Activated B cell treated with CpG ODN at 0.5 μM for 24 hours (primary cell): ENCODE data around the gene KLF11. TPM values are rescaled to one million over a fixed set of nuclear protein-coding genes. Genes with fewer than 3 reads are reported as not detected.

Source experiments
- ATAC-seq: fragments of 200-7000 bp; cut with Tn5 transposase; one replicate; pipeline ENCODE4 v1.10.0; 2021; ENCODE audit warnings: low read depth, mild to moderate bottlenecking, moderate library complexity
- CTCF ChIA-PET: fragments of 350-600 bp; sonication (Branson Sonifier 250); formaldehyde crosslinking; loops from one replicate; lab custom pipeline; 2021; ENCODE audit warnings: antibody characterized with exemption; lab: Charles Lee
- POLR2A ChIA-PET: fragments of 350-600 bp; sonication (Branson Sonifier 250); formaldehyde crosslinking; loops from one replicate; lab custom pipeline; 2021; ENCODE audit warnings: antibody characterized with exemption; lab: Charles Lee
- DNase-seq: peaks from one replicate; pipeline ENCODE4 v3.0.0; 2022
- H3K27ac Mint-ChIP-seq: one replicate; pipeline ENCODE4 v1.8.0; 2020; ENCODE audit warnings: mixed read lengths
- H3K27me3 Mint-ChIP-seq: one replicate; pipeline ENCODE4 v1.8.0; 2021; ENCODE audit warnings: mixed read lengths
- H3K36me3 Mint-ChIP-seq: one replicate; pipeline ENCODE4 v1.8.0; 2021; ENCODE audit warnings: low read depth, mixed read lengths
- H3K4me1 Mint-ChIP-seq: one replicate; pipeline ENCODE4 v1.8.0; 2021; ENCODE audit warnings: mixed read lengths
- H3K4me3 Mint-ChIP-seq: one replicate; pipeline ENCODE4 v1.8.0; 2020; ENCODE audit warnings: mild to moderate bottlenecking, mixed read lengths
- H3K9me3 Mint-ChIP-seq: one replicate; pipeline ENCODE4 v1.8.0; 2020; ENCODE audit warnings: mixed read lengths
- CTCF ChIP-seq: fragments of 200-600 bp; IDR thresholded peaks from one replicate; pipeline ENCODE4 v1.8.0; 2022; ENCODE audit warnings: antibody characterized with exemption, mild to moderate bottlenecking
- intact Hi-C: fragments of 100-400 bp; cut with micrococcal nuclease; formaldehyde crosslinking; loops from one replicate; pipeline ENCODE4 v1.15.1; 2024
- total RNA-seq: library from RNA; stranded (reverse); gene quantifications from 2 replicates; pipeline ENCODE4 v1.2.3, GENCODE V29; 2022

KLF11 gene
- total RNA-seq, 1 donor from 2014 or later = 10.2 TPM

GRCh38 chr2:10032746-10033105 is 10.6 kb upstream of the KLF11 start:
- ATAC-seq (no peak), DNase-seq (no peak)
- H3K27me3 Mint-ChIP-seq = no peaks in the 10 kb centered on the region
- POLR2A ChIA-PET = no interaction called here
- CTCF ChIA-PET = interaction anchor here (1.3 kb wide), 1 partner anchor 47 kb away, joined by 3 read pairs; no protein-coding TSS in a partner anchor
- no peak overlapping the region for H3K4me3 Mint-ChIP-seq
- H3K36me3 Mint-ChIP-seq = no peaks in the 10 kb centered on the region
- no peaks in the 10 kb centered on the region for H3K9me3 Mint-ChIP-seq
- peaks cover 63% of the 10 kb centered on the region for H3K4me1 Mint-ChIP-seq
- intact Hi-C loops = no loop called here
- TF ChIP-seq CTCF = no peak
- no peak overlapping the region for H3K27ac Mint-ChIP-seq

- Mint-ChIP-seq H3K9me3 (no peaks in the 10 kb centered on the region), H3K4me1 (peaks cover 57% of the 10 kb centered on the region), H3K36me3 (no peaks in the 10 kb centered on the region), H3K4me3 (no peak overlapping the region), H3K27me3 (no peaks in the 10 kb centered on the region), H3K27ac (no peak overlapping the region)
- ATAC-seq (no peak), DNase-seq (no peak)
- intact Hi-C loops = no loop called here
- ChIA-PET POLR2A (interaction anchor here (0.5 kb wide), 1 partner anchor 47 kb away, joined by 5 read pairs; no protein-coding TSS in a partner anchor), CTCF (interaction anchor here (1.3 kb wide), 1 partner anchor 48 kb away, joined by 3 read pairs; no protein-coding TSS in a partner anchor)
- no peak for TF ChIP-seq CTCF
Observed at GRCh38 chr2:10033251-10034006, 9.9 kb upstream of the KLF11 start.

- no peaks in the 10 kb centered on the region for H3K9me3 Mint-ChIP-seq
- ChIA-PET CTCF (interaction anchor here (0.7 to 2.7 kb wide), 3 partner anchors 11 to 50 kb away, joined by 3 to 16 read pairs (median 3); no protein-coding TSS in a partner anchor), POLR2A (interaction anchor here (0.9 kb wide), 1 partner anchor 67 kb away, joined by 3 read pairs; no protein-coding TSS in a partner anchor)
- no peak for TF ChIP-seq CTCF
- intact Hi-C loops = no loop called here
- no peak for DNase-seq
- H3K4me3 Mint-ChIP-seq = no peak overlapping the region
- H3K27me3 Mint-ChIP-seq = no peaks in the 10 kb centered on the region
- H3K27ac Mint-ChIP-seq = no peak overlapping the region
- no peak for ATAC-seq
- peaks cover 46% of the 10 kb centered on the region for H3K4me1 Mint-ChIP-seq
- H3K36me3 Mint-ChIP-seq = no peaks in the 10 kb centered on the region
Observed at GRCh38 chr2:10034333-10035052, 8.9 kb upstream of the KLF11 start.

- H3K27ac Mint-ChIP-seq = no peak overlapping the region
- no peak overlapping the region for H3K4me3 Mint-ChIP-seq
- ATAC-seq (no peak), DNase-seq (no peak)
- no peaks in the 10 kb centered on the region for H3K9me3 Mint-ChIP-seq
- POLR2A ChIA-PET = interaction anchor here (0.9 kb wide), 1 partner anchor 68 kb away, joined by 3 read pairs; no protein-coding TSS in a partner anchor
- no peak for TF ChIP-seq CTCF
- no peaks in the 10 kb centered on the region for H3K36me3 Mint-ChIP-seq
- intact Hi-C loops = no loop called here
- no peaks in the 10 kb centered on the region for H3K27me3 Mint-ChIP-seq
- CTCF ChIA-PET = interaction anchor here (0.7 to 2.7 kb wide), 3 partner anchors 10 to 51 kb away, joined by 3 to 16 read pairs (median 3); no protein-coding TSS in a partner anchor
- H3K4me1 Mint-ChIP-seq = peaks cover 41% of the 10 kb centered on the region
Observed at GRCh38 chr2:10035053-10035422, 8.3 kb upstream of the KLF11 start.

- no peak overlapping the region for H3K4me3 Mint-ChIP-seq
- no peaks in the 10 kb centered on the region for H3K36me3 Mint-ChIP-seq
- ChIA-PET CTCF (interaction anchor here (1.1 to 2.7 kb wide), 3 partner anchors 10 to 51 kb away, joined by 4 to 16 read pairs (median 7); no protein-coding TSS in a partner anchor), POLR2A (interaction anchor here (0.9 kb wide), 1 partner anchor 69 kb away, joined by 3 read pairs; no protein-coding TSS in a partner anchor)
- peaks cover 35% of the 10 kb centered on the region for H3K4me1 Mint-ChIP-seq
- DNase-seq = no peak
- ATAC-seq = no peak
- no peak for TF ChIP-seq CTCF
- H3K27me3 Mint-ChIP-seq = no peaks in the 10 kb centered on the region
- no peaks in the 10 kb centered on the region for H3K9me3 Mint-ChIP-seq
- intact Hi-C loops = no loop called here
- H3K27ac Mint-ChIP-seq = no peak overlapping the region
Observed at GRCh38 chr2:10035633-10036032, 7.7 kb upstream of the KLF11 start.
